Upper lobe of right lung (tissue), 1 donor: Measurements from ENCODE around the gene MUSTN1. TPM values are rescaled to one million over a fixed set of nuclear protein-coding genes. Genes with fewer than 3 reads are reported as not detected.
A peak's percentile ranks its signal among the peaks of the same experiment; 100 is the strongest.

Experiments
- ATAC-seq: fragments of 200-7000 bp; cut with Tn5 transposase; one replicate; pipeline ENCODE4 v1.9.1; 2020; ENCODE audit warnings: mild to moderate bottlenecking, moderate library complexity
- DNase-seq: peaks from one replicate; pipeline ENCODE4 v3.0.0-alpha.2; 2020
- H3K27ac ChIP-seq: fragments of 200-600 bp; one replicate; pipeline ENCODE4 v1.8.0; 2022
- H3K27me3 ChIP-seq: fragments of 200-600 bp; one replicate; pipeline ENCODE4 v1.8.0; 2022; ENCODE audit warnings: mild to moderate bottlenecking
- H3K36me3 ChIP-seq: fragments of 200-600 bp; one replicate; pipeline ENCODE4 v1.8.0; 2022
- H3K4me1 ChIP-seq: fragments of 200-600 bp; one replicate; pipeline ENCODE4 v1.8.0; 2022
- H3K4me3 ChIP-seq: fragments of 200-600 bp; one replicate; pipeline ENCODE4 v1.8.0; 2022; ENCODE audit warnings: mild to moderate bottlenecking
- H3K9me3 ChIP-seq: fragments of 200-600 bp; one replicate; pipeline ENCODE4 v1.8.0; 2022
- intact Hi-C: fragments of 100-400 bp; cut with DNase I; formaldehyde crosslinking; loops from one replicate; pipeline ENCODE4 v1.11.0; 2022
- long read RNA-seq: library from polyadenylated mRNA; unstranded; transcript quantifications from one replicate; pipeline ENCODE4 v2.0.0, GENCODE V29; 2021
- total RNA-seq: library from RNA; stranded (reverse); fragmentation: NEBNext Ultra II Directional; extraction: Animal tissue kit (Norgen Biotek cat#: 25700); gene quantifications from one replicate; pipeline ENCODE4 v1.2.1, GENCODE V29; 2021
- TF ChIP-seq, protein P1 (sequence below): fragments of 200-600 bp; IDR thresholded peaks from one replicate; pipeline ENCODE4 v1.8.0; 2022; ENCODE audit warnings: antibody characterized with exemption
- donor health status: DM: no; HTN: yes; CAD: no; lungs with severe emphysema.

MUSTN1 gene
- 5.4 TPM for total RNA-seq
- long read RNA-seq, partial matches to known transcripts, result 0 of 1 reads
- long read RNA-seq, other reads (novel, unspliced or antisense), result 0 of 1 reads

DNA sequence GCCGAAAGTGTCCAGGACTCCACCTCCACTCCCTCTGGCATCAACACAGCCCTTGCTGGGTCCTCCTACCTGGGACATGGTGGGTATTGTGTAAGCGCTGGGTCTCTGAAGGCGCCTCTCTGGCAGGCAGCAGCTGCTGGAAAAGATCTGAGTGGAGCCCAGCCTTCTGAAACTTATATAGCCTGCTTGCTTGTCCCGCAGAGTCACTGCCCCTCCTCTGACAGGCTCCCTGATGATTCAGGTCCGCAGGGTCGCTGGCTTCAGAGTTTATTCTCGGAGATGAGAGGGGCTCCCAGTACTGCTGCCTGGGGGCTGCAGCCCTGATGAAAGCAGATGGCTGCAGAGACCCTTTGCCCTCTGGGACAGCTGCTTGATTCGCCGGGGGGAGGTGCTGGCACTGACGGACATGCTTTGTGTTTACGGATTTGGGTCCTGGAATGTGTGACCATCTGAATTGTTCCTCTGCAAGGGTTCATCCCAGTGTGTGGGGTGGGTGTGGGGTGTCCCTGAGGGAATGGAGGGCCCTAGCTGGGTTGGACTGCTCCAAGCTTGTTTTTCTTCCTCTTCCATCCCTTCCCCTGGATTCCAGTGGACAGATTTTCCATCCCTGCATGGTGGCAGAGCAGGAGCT, at the start of gene MUSTN1:
TSS of gene MUSTN1 (minus strand) at position 149 of the 631 bp plus-strand sequence. CDS start at position 78, 71 bp downstream.
- Histone ChIP-seq H3K36me3 (peaks cover 11% of the 10 kb centered on the region), H3K27me3 (no peaks in the 10 kb centered on the region), H3K27ac (peak within 1 kb of the TSS; percentile 24), H3K4me3 (peak within 1 kb of the TSS; percentile 19), H3K9me3 (no peaks in the 10 kb centered on the region), H3K4me1 (peaks cover 10% of the 10 kb centered on the region)
- ATAC-seq, result no peak
- TF ChIP-seq, protein P1, sequence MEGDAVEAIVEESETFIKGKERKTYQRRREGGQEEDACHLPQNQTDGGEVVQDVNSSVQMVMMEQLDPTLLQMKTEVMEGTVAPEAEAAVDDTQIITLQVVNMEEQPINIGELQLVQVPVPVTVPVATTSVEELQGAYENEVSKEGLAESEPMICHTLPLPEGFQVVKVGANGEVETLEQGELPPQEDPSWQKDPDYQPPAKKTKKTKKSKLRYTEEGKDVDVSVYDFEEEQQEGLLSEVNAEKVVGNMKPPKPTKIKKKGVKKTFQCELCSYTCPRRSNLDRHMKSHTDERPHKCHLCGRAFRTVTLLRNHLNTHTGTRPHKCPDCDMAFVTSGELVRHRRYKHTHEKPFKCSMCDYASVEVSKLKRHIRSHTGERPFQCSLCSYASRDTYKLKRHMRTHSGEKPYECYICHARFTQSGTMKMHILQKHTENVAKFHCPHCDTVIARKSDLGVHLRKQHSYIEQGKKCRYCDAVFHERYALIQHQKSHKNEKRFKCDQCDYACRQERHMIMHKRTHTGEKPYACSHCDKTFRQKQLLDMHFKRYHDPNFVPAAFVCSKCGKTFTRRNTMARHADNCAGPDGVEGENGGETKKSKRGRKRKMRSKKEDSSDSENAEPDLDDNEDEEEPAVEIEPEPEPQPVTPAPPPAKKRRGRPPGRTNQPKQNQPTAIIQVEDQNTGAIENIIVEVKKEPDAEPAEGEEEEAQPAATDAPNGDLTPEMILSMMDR, result no peak
- intact Hi-C loops, result no loop called here
- DNase-seq, result no peak

DNA sequence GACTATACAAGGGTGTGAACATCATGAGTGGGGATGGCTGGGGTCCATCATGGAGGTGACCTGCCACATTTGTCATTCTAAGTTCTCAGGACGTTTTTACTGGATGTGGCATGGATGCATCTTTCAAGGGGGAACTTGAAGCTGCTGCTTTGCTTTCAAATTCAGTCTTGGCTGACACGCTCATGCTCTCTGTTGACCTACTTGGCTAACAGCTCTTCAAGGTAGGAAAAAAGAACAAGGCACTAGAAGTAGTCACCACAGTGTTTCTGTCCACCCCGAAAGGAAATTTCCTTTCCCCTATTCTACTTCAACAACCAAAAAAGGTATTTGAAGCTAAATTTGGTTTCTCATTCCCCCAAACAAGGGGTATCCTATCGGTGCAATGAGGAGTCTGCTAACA, 47.6 kb upstream of the MUSTN1 start:
- intact Hi-C loops, result no loop called here
- ATAC-seq (peak; percentile 48), DNase-seq (no peak)
- Histone ChIP-seq H3K27ac (no peak overlapping the region), H3K4me1 (no peaks in the 10 kb centered on the region), H3K27me3 (no peaks in the 10 kb centered on the region), H3K9me3 (no peaks in the 10 kb centered on the region), H3K36me3 (peaks cover 10% of the 10 kb centered on the region), H3K4me3 (no peak overlapping the region)
- TF ChIP-seq, protein P1, result no peak

DNA sequence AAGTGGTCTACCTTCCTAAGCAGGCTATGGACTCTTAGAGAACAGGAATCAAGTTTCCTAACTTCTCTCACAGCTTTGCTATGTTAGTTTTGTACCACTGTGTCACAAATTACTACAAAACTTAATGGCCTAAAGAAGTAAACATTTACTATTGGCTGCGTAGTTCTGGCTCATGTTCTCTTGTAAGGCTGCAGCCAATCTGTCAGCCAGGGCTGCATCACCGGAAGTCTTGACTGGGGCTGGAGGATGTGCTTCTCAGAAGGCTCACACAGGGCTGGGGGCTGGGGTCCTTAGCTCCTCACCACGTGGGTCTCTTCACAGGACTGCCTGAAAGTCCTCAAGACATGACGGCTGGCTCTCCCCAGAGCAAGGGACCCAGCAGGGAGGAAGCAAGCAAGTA, 47.1 kb upstream of the MUSTN1 start:
- no peaks in the 10 kb centered on the region for H3K27me3 ChIP-seq
- DNase-seq, result no peak
- peaks cover 10% of the 10 kb centered on the region for H3K36me3 ChIP-seq
- no peaks in the 10 kb centered on the region for H3K9me3 ChIP-seq
- no peak overlapping the region for H3K27ac ChIP-seq
- H3K4me1 ChIP-seq, result no peaks in the 10 kb centered on the region
- TF ChIP-seq, protein P1, result no peak
- intact Hi-C loops, result no loop called here
- peak; percentile 19 for ATAC-seq
- no peak overlapping the region for H3K4me3 ChIP-seq

DNA sequence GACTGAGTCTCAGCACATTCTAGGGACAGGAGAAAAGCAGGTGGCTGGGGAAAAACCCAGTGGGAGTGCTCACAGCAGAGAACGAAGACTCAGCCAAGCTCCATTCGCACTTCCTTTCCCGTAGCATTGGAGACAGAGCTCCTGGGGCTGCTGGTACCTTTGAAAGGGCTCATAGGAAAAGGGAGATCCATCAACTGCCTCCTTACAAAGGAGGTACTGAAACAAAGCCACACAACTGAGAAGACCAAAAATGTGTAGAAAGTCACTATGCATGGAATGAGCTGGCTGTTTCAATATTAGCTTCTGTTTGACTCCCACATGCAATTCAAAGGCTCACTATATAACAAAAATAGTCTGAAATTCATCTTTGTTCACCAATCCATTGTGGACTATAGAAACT, 45.7 kb upstream of the MUSTN1 start:
- Histone ChIP-seq H3K4me3 (no peak overlapping the region), H3K27ac (no peak overlapping the region), H3K27me3 (no peaks in the 10 kb centered on the region), H3K9me3 (no peaks in the 10 kb centered on the region), H3K4me1 (peaks cover 4% of the 10 kb centered on the region), H3K36me3 (peaks cover 8% of the 10 kb centered on the region)
- intact Hi-C loops, result no loop called here
- ATAC-seq (no peak), DNase-seq (no peak)
- TF ChIP-seq, protein P1, result no peak

DNA sequence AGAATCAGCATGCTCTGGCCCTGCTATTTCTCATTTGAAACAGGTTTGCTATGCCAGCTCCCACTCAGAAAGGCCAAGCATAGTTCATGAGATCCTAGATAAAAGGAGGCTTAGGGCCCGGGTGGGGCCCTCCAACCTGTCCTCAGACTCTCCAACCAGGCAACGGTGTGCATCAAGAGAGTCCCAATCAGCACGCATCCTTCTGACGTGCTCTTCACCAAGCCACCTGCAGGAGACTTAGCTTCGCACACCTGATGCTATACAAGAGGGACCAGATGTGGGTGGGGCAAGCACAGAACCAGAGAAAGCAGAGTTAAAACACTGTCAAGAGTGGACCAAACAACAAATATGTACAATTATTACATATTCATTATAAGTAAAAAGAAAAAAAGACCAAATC, 45.2 kb upstream of the MUSTN1 start:
- no peak overlapping the region for H3K4me3 ChIP-seq
- H3K36me3 ChIP-seq, result peaks cover 4% of the 10 kb centered on the region
- TF ChIP-seq, protein P1, result no peak
- no peak overlapping the region for H3K27ac ChIP-seq
- DNase-seq, result no peak
- H3K4me1 ChIP-seq, result peaks cover 7% of the 10 kb centered on the region
- no peaks in the 10 kb centered on the region for H3K27me3 ChIP-seq
- no peaks in the 10 kb centered on the region for H3K9me3 ChIP-seq
- intact Hi-C loops, result no loop called here
- ATAC-seq, result no peak
